ENCODE measurements around the gene KRTAP5-4. TPM values are rescaled to one million over a fixed set of nuclear protein-coding genes. Genes with fewer than 3 reads are reported as not detected.
A peak's percentile ranks its signal among the peaks of the same experiment; 100 is the strongest.
"Not testable (repeated sequence)": the region's sequence is repeated elsewhere in the genome, so short reads cannot be mapped to it uniquely, and the experiment has no call there.

KRTAP5-4 gene
- total and polyA plus RNA-seq, 7 experiments from 2014 or later, result not detected

- peak overlapping the region in 8 of 10 donors; percentile 7 to 87 (median 58) for H3K4me3 Mint-ChIP-seq
- H3K27ac ChIP-seq (ENCODE audit: low read depth, low read length); H3K36me3 Mint-ChIP-seq; ATAC-seq; H3K27ac Mint-ChIP-seq; H3K36me3 ChIP-seq (ENCODE audit: control insufficient read depth in 2 of 3, insufficient read depth in 3 of 3, low read length in 3 of 3); H3K9me3 ChIP-seq (ENCODE audit: control insufficient read depth in 2 of 3, low read length in 3 of 3); DNase-seq; H3K27me3 ChIP-seq (ENCODE audit: control insufficient read depth in 2 of 2, insufficient read depth in 2 of 2, low read length in 2 of 2); POLR2A ChIA-PET; H3K4me1 Mint-ChIP-seq; H3K4me3 ChIP-seq (ENCODE audit: low read length): not testable (repeated sequence)
- peaks cover 11 to 17% of the 10 kb centered on the region in 2 donors for H3K4me1 ChIP-seq (ENCODE audit: control insufficient read depth in 2 of 2, insufficient read depth in 2 of 2, low read length in 2 of 2)
- peaks cover 0 to 12% (median 7%) of the 10 kb centered on the region in 11 donors for H3K9me3 Mint-ChIP-seq
- CTCF ChIA-PET, result interaction anchor here (0.6 to 2.1 kb wide), 3 partner anchors 17 to 390 kb away, joined by 3 to 6 read pairs (median 4); no protein-coding TSS in a partner anchor
- peaks cover 0 to 32% (median 3%) of the 10 kb centered on the region in 5 donors for H3K27me3 Mint-ChIP-seq
- intact Hi-C loops (cut with micrococcal nuclease), result loop anchor here (2.0 to 10.0 kb wide), 5 partner anchors 38 to 461 kb away; partner anchors contain the start of genes KRTAP5-5 (in 1 of the 2) and LSP1 (in 1 of the 2)
Observed at GRCh38 chr11:1575756-1576155, 46.2 kb downstream of the KRTAP5-4 start.

GRCh38 chr11:1574933-1575242 is 47.0 kb downstream of the KRTAP5-4 start:
- peaks cover 0 to 6% (median 0%) of the 10 kb centered on the region in 3 experiments for H3K9me3 ChIP-seq (ENCODE audit: control insufficient read depth in 2 of 3, low read length in 3 of 3)
- Mint-ChIP-seq H3K9me3 (peaks cover 0 to 12% (median 7%) of the 10 kb centered on the region in 11 donors), H3K27me3 (peaks cover 0 to 39% (median 3%) of the 10 kb centered on the region in 5 donors), H3K36me3 (peaks cover 0 to 4% (median 4%) of the 10 kb centered on the region in 5 donors), H3K4me1 (peaks cover 0 to 14% (median 8%) of the 10 kb centered on the region in 7 donors), H3K27ac (peak overlapping the region in 1 of 9 donors; percentile 38), H3K4me3 (peak overlapping the region in 8 of 10 donors; percentile 41 to 87 (median 62))
- ATAC-seq (no peak), DNase-seq (no peak)
- H3K27me3 ChIP-seq (ENCODE audit: control insufficient read depth in 2 of 2, insufficient read depth in 2 of 2, low read length in 2 of 2), result no peaks in the 10 kb centered on the region
- no peak overlapping the region for H3K27ac ChIP-seq (ENCODE audit: low read depth, low read length)
- H3K4me3 ChIP-seq (ENCODE audit: low read length), result no peak overlapping the region
- peaks cover 19 to 25% of the 10 kb centered on the region in 2 donors for H3K4me1 ChIP-seq (ENCODE audit: control insufficient read depth in 2 of 2, insufficient read depth in 2 of 2, low read length in 2 of 2)
- intact Hi-C loops (cut with micrococcal nuclease), result loop anchor here (1.0 to 10.0 kb wide), 12 partner anchors 29 to 827 kb away; partner anchors contain the start of genes TOLLIP (in 2 of the 2), KRTAP5-5 (in 1 of the 2), LSP1 (in 1 of the 2) and TSSC4 (in 1 of the 2)
- H3K36me3 ChIP-seq (ENCODE audit: control insufficient read depth in 2 of 3, insufficient read depth in 3 of 3, low read length in 3 of 3), result peaks cover 0 to 6% (median 0%) of the 10 kb centered on the region in 3 experiments
- POLR2A ChIA-PET, result interaction anchor here (0.5 to 3.4 kb wide), 5 partner anchors 14 to 121 kb away, joined by 3 to 26 read pairs (median 4); no protein-coding TSS in a partner anchor
- CTCF ChIA-PET, result interaction anchor here (0.7 to 2.8 kb wide), 19 partner anchors 10 to 461 kb away, joined by 3 to 30 read pairs (median 4); no protein-coding TSS in a partner anchor

GRCh38 chr11:1574238-1574932 is 47.6 kb downstream of the KRTAP5-4 start:
- Mint-ChIP-seq H3K27me3 (peaks cover 0 to 44% (median 3%) of the 10 kb centered on the region in 5 donors), H3K27ac (peak overlapping the region in 7 of 9 donors; percentile 21 to 90 (median 78)), H3K36me3 (peaks cover 0 to 4% (median 4%) of the 10 kb centered on the region in 5 donors), H3K4me1 (peaks cover 0 to 18% (median 9%) of the 10 kb centered on the region in 7 donors), H3K4me3 (peak overlapping the region; percentile 14 to 87 (median 80)), H3K9me3 (peaks cover 0 to 12% (median 7%) of the 10 kb centered on the region in 11 donors)
- peak overlapping the region; percentile 63 for H3K4me3 ChIP-seq (ENCODE audit: low read length)
- H3K27ac ChIP-seq (ENCODE audit: low read depth, low read length), result peak overlapping the region; percentile 90
- POLR2A ChIA-PET, result interaction anchor here (0.5 to 3.4 kb wide), 7 partner anchors 9 to 312 kb away, joined by 3 to 26 read pairs (median 4); no protein-coding TSS in a partner anchor
- intact Hi-C loops (cut with micrococcal nuclease), result loop anchor here (1.0 to 10.0 kb wide), 12 partner anchors 28 to 828 kb away; partner anchors contain the start of genes TOLLIP (in 2 of the 2), KRTAP5-5 (in 1 of the 2), LSP1 (in 1 of the 2) and TSSC4 (in 1 of the 2)
- H3K9me3 ChIP-seq (ENCODE audit: control insufficient read depth in 2 of 3, low read length in 3 of 3), result peaks cover 0 to 6% (median 0%) of the 10 kb centered on the region in 3 experiments
- H3K4me1 ChIP-seq (ENCODE audit: control insufficient read depth in 2 of 2, insufficient read depth in 2 of 2, low read length in 2 of 2), result peaks cover 19 to 25% of the 10 kb centered on the region in 2 donors
- H3K27me3 ChIP-seq (ENCODE audit: control insufficient read depth in 2 of 2, insufficient read depth in 2 of 2, low read length in 2 of 2), result no peaks in the 10 kb centered on the region
- CTCF ChIA-PET, result interaction anchor here (0.7 to 2.8 kb wide), 24 partner anchors 10 to 460 kb away, joined by 3 to 30 read pairs (median 4); no protein-coding TSS in a partner anchor
- H3K36me3 ChIP-seq (ENCODE audit: control insufficient read depth in 2 of 3, insufficient read depth in 3 of 3, low read length in 3 of 3), result peaks cover 0 to 6% (median 0%) of the 10 kb centered on the region in 3 experiments
- peak; percentile 53 for ATAC-seq
- peak; percentile 37 to 76 (median 61) for DNase-seq

- Histone ChIP-seq H3K36me3 (ENCODE audit: control insufficient read depth in 2 of 3, insufficient read depth in 3 of 3, low read length in 3 of 3) (peaks cover 0 to 6% (median 0%) of the 10 kb centered on the region in 3 experiments), H3K4me3 (ENCODE audit: low read length) (peak overlapping the region; percentile 63), H3K4me1 (ENCODE audit: control insufficient read depth in 2 of 2, insufficient read depth in 2 of 2, low read length in 2 of 2) (peaks cover 19 to 25% of the 10 kb centered on the region in 2 donors), H3K27ac (ENCODE audit: low read depth, low read length) (peak overlapping the region; percentile 90), H3K9me3 (ENCODE audit: control insufficient read depth in 2 of 3, low read length in 3 of 3) (peaks cover 0 to 6% (median 0%) of the 10 kb centered on the region in 3 experiments), H3K27me3 (ENCODE audit: control insufficient read depth in 2 of 2, insufficient read depth in 2 of 2, low read length in 2 of 2) (no peaks in the 10 kb centered on the region)
- peaks cover 0 to 4% (median 4%) of the 10 kb centered on the region in 5 donors for H3K36me3 Mint-ChIP-seq
- DNase-seq, result peak in 2 of 9 donors; percentile 27 to 35
- peaks cover 0 to 10% (median 5%) of the 10 kb centered on the region in 11 donors for H3K9me3 Mint-ChIP-seq
- ATAC-seq, result no peak
- CTCF ChIA-PET, result interaction anchor here (0.7 to 2.8 kb wide), 9 partner anchors 9 to 285 kb away, joined by 3 to 30 read pairs (median 4); no protein-coding TSS in a partner anchor
- POLR2A ChIA-PET, result interaction anchor here (0.6 to 3.4 kb wide), 6 partner anchors 8 to 311 kb away, joined by 3 to 26 read pairs (median 4); no protein-coding TSS in a partner anchor
- H3K27ac Mint-ChIP-seq, result peak overlapping the region in 8 of 9 donors; percentile 21 to 90 (median 82)
- H3K27me3 Mint-ChIP-seq, result peaks cover 0 to 44% (median 3%) of the 10 kb centered on the region in 5 donors
- intact Hi-C loops (cut with micrococcal nuclease), result loop anchor here (1.0 to 10.0 kb wide), 13 partner anchors 28 to 828 kb away; partner anchors contain the start of genes TOLLIP (in 2 of the 2), BRSK2 (in 1 of the 2), KRTAP5-5 (in 1 of the 2) and LSP1 (in 1 of the 2)
- peak overlapping the region; percentile 14 to 87 (median 80) for H3K4me3 Mint-ChIP-seq
- H3K4me1 Mint-ChIP-seq, result peaks cover 0 to 21% (median 9%) of the 10 kb centered on the region in 7 donors
Observed at GRCh38 chr11:1573903-1574237, 48.1 kb downstream of the KRTAP5-4 start.

GRCh38 chr11:1573077-1573902 is 48.6 kb downstream of the KRTAP5-4 start:
- peaks cover 0 to 4% (median 2%) of the 10 kb centered on the region in 11 donors for H3K9me3 Mint-ChIP-seq
- no peaks in the 10 kb centered on the region for H3K27me3 ChIP-seq (ENCODE audit: control insufficient read depth in 2 of 2, insufficient read depth in 2 of 2, low read length in 2 of 2)

More at GRCh38 chr11:1573077-1573902, 48.6 kb downstream of the KRTAP5-4 start:
- H3K36me3 Mint-ChIP-seq, result peaks cover 0 to 4% (median 3%) of the 10 kb centered on the region in 5 donors
- Histone ChIP-seq H3K4me1 (ENCODE audit: control insufficient read depth in 2 of 2, insufficient read depth in 2 of 2, low read length in 2 of 2) (peaks cover 24 to 25% of the 10 kb centered on the region in 2 donors), H3K9me3 (ENCODE audit: control insufficient read depth in 2 of 3, low read length in 3 of 3) (peaks cover 0 to 2% (median 0%) of the 10 kb centered on the region in 3 experiments), H3K4me3 (ENCODE audit: low read length) (peak overlapping the region; percentile 63), H3K27ac (ENCODE audit: low read depth, low read length) (peak overlapping the region; percentile 90), H3K36me3 (ENCODE audit: control insufficient read depth in 2 of 3, insufficient read depth in 3 of 3, low read length in 3 of 3) (peaks cover 0 to 6% (median 0%) of the 10 kb centered on the region in 3 experiments)
- intact Hi-C loops (cut with micrococcal nuclease), result loop anchor here (2.0 to 10.0 kb wide), 6 partner anchors 36 to 829 kb away; partner anchors contain the start of genes BRSK2 (in 1 of the 2), LSP1 (in 1 of the 2), TOLLIP (in 1 of the 2) and TSSC4 (in 1 of the 2)
- peak; percentile 2 for ATAC-seq
- peaks cover 0 to 22% (median 9%) of the 10 kb centered on the region in 7 donors for H3K4me1 Mint-ChIP-seq
- ChIA-PET POLR2A (interaction anchor here (0.6 to 3.4 kb wide), 6 partner anchors 8 to 310 kb away, joined by 3 to 26 read pairs (median 4); no protein-coding TSS in a partner anchor), CTCF (interaction anchor here (0.7 to 2.8 kb wide), 8 partner anchors 8 to 284 kb away, joined by 3 to 30 read pairs (median 4); no protein-coding TSS in a partner anchor)
- H3K27ac Mint-ChIP-seq, result peak overlapping the region; percentile 18 to 90 (median 78)
- H3K27me3 Mint-ChIP-seq, result peaks cover 0 to 44% (median 3%) of the 10 kb centered on the region in 5 donors
- peak in 7 of 9 donors; percentile 30 to 56 (median 40) for DNase-seq
- peak overlapping the region; percentile 14 to 87 (median 80) for H3K4me3 Mint-ChIP-seq
